Fibroblast of villous mesenchyme (primary cell): ENCODE results near the gene SHE. TPM values are rescaled to one million over a fixed set of nuclear protein-coding genes. Genes with fewer than 3 reads are reported as not detected.
A peak's percentile ranks its signal among the peaks of the same experiment; 100 is the strongest.

ENCODE experiments used
- DNase-seq: peaks from one replicate; pipeline ENCODE4 v3.0.0-alpha.2; 2010; ENCODE audit warnings: low read depth
- H3K4me3 ChIP-seq: 2 replicates; pipeline ENCODE4 v1.5.1; 2011; ENCODE audit warnings: low read depth, mild to moderate bottlenecking, low read length
- total RNA-seq: library from RNA; depleted of rRNA; stranded (reverse); fragments of >200 nt; gene quantifications from 2 replicates; pipeline ENCODE4 v1.2.3, GENCODE V29; 2012
- TF ChIP-seq, protein P1 (sequence below): IDR thresholded peaks from 2 replicates; pipeline ENCODE4 v1.5.1; 2012; ENCODE audit warnings: low read depth, mild to moderate bottlenecking, low read length; ENCODE audit not compliant: insufficient read depth

Gene SHE
- total RNA-seq, 1 donor = not detected

DNA sequence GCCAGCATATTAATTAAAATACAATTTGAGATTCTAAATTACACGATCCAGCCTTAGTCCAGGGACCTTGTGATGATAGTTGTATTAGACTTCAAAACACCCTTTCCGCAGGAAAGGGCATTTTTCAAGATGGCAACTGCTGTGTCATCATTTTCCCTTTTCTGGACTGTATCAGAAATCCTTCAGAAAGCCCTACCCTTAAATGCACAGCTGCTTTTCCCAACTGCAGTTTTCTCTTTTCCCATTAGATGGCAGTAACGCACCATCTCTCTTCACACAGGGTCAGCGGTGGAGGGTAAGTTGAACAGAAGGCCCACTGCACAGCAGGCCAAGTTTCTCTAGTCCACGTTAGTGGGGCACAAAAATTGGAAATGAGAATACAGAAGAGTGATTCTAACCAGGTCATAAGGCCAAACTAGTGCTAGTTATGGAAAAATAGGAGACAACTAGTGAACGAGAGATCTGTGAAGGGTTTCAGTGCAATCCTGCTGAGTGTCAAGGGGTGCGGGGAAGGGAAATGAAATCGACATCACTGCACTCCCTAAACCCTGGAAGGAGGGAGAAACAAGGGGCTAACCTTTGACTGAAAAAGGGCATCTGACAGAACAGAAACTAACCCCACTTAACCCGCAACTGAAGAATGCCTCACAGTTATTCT is 22.3 kb downstream of the SHE start:
- no peak overlapping the region for H3K4me3 ChIP-seq
- TF ChIP-seq, protein P1, sequence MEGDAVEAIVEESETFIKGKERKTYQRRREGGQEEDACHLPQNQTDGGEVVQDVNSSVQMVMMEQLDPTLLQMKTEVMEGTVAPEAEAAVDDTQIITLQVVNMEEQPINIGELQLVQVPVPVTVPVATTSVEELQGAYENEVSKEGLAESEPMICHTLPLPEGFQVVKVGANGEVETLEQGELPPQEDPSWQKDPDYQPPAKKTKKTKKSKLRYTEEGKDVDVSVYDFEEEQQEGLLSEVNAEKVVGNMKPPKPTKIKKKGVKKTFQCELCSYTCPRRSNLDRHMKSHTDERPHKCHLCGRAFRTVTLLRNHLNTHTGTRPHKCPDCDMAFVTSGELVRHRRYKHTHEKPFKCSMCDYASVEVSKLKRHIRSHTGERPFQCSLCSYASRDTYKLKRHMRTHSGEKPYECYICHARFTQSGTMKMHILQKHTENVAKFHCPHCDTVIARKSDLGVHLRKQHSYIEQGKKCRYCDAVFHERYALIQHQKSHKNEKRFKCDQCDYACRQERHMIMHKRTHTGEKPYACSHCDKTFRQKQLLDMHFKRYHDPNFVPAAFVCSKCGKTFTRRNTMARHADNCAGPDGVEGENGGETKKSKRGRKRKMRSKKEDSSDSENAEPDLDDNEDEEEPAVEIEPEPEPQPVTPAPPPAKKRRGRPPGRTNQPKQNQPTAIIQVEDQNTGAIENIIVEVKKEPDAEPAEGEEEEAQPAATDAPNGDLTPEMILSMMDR = peak; percentile 97
- peak; percentile 89 for DNase-seq

GRCh38 chr1:154478639-154479038 is 23.6 kb downstream of the SHE start:
- no peak overlapping the region for H3K4me3 ChIP-seq
- DNase-seq = no peak
- TF ChIP-seq, protein P1 = no peak

DNA sequence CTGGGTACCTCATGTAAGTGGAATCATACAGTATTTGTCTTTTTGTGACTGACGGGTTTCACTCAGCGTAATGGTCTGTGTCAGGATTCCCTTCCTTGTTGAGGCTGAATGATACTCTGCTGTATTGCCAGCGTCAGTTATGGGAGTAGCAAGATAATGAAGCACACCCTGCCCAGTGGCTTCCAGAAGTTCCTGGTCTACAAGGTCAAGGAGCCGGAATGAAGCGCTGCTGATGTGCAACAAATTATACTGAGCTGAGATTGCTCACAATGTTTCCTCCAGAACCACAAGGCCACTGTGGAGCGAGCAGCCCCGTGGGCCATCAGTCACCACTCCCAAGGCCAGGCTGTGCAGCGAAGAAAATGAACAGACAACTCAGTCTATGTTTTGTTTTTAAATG is 24.2 kb downstream of the SHE start:
- H3K4me3 ChIP-seq = no peak overlapping the region
- TF ChIP-seq, protein P1 = no peak
- no peak for DNase-seq

- no peak overlapping the region for H3K4me3 ChIP-seq
- no peak for DNase-seq
- TF ChIP-seq, protein P1 = no peak
These were observed 25.4 kb downstream of the SHE start for GRCh38 chr1:154476791-154477190.

DNA sequence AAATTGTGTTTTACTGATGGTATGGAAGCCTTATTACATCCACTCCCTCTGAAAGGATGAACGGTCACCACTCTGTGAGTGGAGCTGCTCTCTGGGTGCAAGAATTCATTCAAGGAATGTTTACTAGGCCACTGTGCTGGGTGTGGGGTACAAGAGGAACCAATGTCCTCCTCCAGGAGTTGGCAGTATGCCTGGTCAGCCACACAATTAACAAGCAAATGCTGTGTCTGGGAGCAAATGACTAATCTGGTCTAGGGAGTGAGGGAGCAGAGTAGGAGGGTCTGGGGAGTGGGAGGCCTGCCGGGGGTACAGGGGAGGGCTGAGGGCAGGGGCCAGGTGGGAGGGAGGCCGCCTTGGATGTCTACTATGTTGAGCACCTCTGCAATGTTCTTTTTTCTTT is 27.4 kb downstream of the SHE start:
- no peak overlapping the region for H3K4me3 ChIP-seq
- TF ChIP-seq, protein P1 = no peak
- DNase-seq = peak; percentile 81

- TF ChIP-seq, protein P1 = no peak
- H3K4me3 ChIP-seq = no peak overlapping the region
- no peak for DNase-seq
These were observed 30.9 kb downstream of the SHE start for GRCh38 chr1:154471304-154471703.
